B cell (primary cell): ENCODE results near the gene ATF4.

Source experiments
- EZH2 ChIP-seq: IDR thresholded peaks from 2 replicates; pipeline ENCODE4 v1.6.1; 2012; ENCODE audit warnings: borderline replicate concordance, low read depth, mild to moderate bottlenecking, moderate library complexity, low read length; ENCODE audit not compliant: insufficient read depth, poor library complexity, severe bottlenecking
- TF ChIP-seq, protein P1 (sequence below): fragments of 200-600 bp; IDR thresholded peaks from one replicate; pipeline ENCODE4 v1.8.0; 2022; ENCODE audit warnings: antibody characterized with exemption, mild to moderate bottlenecking

DNA sequence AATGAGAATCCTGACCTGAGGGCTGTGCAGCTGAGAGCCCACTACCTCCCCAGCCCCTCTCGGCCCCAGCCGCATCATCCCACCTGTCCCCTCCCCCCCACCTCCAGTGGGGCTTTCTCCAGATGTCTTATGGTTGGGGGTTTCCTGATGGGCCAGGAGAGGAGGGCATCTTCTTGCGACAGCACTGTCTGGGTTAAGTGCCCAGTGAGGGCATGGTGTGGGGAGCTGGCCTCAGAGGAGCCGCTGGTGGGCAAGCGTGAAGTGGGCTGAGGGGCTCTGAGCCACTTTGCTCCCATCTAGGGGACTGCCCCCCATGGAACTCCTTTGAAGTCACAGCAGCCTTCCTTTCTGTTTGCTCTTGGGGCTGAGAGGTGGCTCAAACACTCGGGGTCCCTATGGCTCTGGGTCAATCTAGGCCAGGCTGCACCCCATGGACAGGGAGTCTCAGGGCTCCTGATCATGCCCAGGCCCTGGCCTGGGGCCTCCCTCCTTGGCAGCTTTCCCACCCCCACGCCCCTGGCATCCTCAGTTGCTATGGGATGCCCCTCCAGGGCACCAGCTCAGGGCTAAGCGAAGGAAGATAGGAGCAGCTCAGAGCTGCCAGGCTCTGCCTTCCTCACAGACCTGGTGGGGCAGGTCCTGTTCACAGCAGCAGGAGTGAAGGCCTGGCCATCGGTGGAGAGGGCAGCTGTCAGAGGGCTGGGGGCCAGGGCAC is 29.2 kb upstream of the ATF4 start:
- TF ChIP-seq, protein P1, sequence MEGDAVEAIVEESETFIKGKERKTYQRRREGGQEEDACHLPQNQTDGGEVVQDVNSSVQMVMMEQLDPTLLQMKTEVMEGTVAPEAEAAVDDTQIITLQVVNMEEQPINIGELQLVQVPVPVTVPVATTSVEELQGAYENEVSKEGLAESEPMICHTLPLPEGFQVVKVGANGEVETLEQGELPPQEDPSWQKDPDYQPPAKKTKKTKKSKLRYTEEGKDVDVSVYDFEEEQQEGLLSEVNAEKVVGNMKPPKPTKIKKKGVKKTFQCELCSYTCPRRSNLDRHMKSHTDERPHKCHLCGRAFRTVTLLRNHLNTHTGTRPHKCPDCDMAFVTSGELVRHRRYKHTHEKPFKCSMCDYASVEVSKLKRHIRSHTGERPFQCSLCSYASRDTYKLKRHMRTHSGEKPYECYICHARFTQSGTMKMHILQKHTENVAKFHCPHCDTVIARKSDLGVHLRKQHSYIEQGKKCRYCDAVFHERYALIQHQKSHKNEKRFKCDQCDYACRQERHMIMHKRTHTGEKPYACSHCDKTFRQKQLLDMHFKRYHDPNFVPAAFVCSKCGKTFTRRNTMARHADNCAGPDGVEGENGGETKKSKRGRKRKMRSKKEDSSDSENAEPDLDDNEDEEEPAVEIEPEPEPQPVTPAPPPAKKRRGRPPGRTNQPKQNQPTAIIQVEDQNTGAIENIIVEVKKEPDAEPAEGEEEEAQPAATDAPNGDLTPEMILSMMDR: no peak
- TF ChIP-seq EZH2: no peak
